ENCODE data around the gene WBP1L. TPM values are rescaled to one million over a fixed set of nuclear protein-coding genes. Genes with fewer than 3 reads are reported as not detected.

The WBP1L gene
- polyA plus RNA-seq, 1 experiment: 27.6 TPM

- H3K27ac ChIP-seq (ENCODE audit: low read depth, low read length): no peak overlapping the region
- no peak for DNase-seq (ENCODE audit: low read depth, low spot score)
- ChIA-PET CTCF (interaction anchor here (1.2 to 3.4 kb wide), 3 partner anchors 9 to 52 kb away, joined by 3 to 14 read pairs (median 8); no protein-coding TSS in a partner anchor), POLR2A (interaction anchor here (1.0 kb wide), 2 partner anchors 9 to 26 kb away, joined by 3 read pairs; no protein-coding TSS in a partner anchor)
- H3K27me3 ChIP-seq (ENCODE audit: control insufficient read depth, insufficient read depth, low read length): no peaks in the 10 kb centered on the region
- H3K4me3 ChIP-seq (ENCODE audit: low read depth, low read length): no peak overlapping the region
- no peaks in the 10 kb centered on the region for H3K9me3 ChIP-seq (ENCODE audit: control insufficient read depth, insufficient read depth, low read length)
- TF ChIP-seq, protein P1, sequence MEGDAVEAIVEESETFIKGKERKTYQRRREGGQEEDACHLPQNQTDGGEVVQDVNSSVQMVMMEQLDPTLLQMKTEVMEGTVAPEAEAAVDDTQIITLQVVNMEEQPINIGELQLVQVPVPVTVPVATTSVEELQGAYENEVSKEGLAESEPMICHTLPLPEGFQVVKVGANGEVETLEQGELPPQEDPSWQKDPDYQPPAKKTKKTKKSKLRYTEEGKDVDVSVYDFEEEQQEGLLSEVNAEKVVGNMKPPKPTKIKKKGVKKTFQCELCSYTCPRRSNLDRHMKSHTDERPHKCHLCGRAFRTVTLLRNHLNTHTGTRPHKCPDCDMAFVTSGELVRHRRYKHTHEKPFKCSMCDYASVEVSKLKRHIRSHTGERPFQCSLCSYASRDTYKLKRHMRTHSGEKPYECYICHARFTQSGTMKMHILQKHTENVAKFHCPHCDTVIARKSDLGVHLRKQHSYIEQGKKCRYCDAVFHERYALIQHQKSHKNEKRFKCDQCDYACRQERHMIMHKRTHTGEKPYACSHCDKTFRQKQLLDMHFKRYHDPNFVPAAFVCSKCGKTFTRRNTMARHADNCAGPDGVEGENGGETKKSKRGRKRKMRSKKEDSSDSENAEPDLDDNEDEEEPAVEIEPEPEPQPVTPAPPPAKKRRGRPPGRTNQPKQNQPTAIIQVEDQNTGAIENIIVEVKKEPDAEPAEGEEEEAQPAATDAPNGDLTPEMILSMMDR (IDR thresholded peaks at IDR 0.05; ENCODE audit: low read depth, low read length): no peak
Measured at GRCh38 chr10:102701796-102702195, 42.0 kb upstream of the WBP1L start.

DNA sequence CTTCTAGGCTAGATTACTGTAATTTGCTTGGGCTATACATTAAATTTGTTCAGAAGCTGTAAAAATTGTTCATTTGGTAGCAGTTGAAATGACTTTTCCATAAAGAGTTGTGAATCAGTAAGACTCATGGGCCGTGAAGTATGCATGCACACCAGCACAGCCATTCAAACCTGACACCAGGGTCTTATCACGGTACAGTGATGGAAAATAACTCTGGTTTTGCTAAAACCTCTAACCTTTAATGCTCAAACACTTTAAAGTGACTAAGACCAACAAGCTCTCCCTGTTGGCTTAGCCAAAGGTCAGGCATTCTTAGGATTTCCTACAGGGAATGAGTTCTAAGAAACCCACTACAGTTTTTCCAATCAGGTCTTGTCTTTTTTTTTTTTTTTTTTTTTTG, 41.0 kb upstream of the WBP1L start:
- TF ChIP-seq, protein P1 (IDR thresholded peaks at IDR 0.05; ENCODE audit: low read depth, low read length): no peak
- no peak overlapping the region for H3K27ac ChIP-seq (ENCODE audit: low read depth, low read length)
- ChIA-PET CTCF (interaction anchor here (1.2 kb wide), 1 partner anchor 25 kb away, joined by 3 read pairs; no protein-coding TSS in a partner anchor), POLR2A (interaction anchor here (0.6 kb wide), 1 partner anchor 15 kb away, joined by 5 read pairs; no protein-coding TSS in a partner anchor)
- no peak for DNase-seq (ENCODE audit: low read depth, low spot score)
- H3K27me3 ChIP-seq (ENCODE audit: control insufficient read depth, insufficient read depth, low read length): no peaks in the 10 kb centered on the region
- no peak overlapping the region for H3K4me3 ChIP-seq (ENCODE audit: low read depth, low read length)
- no peaks in the 10 kb centered on the region for H3K9me3 ChIP-seq (ENCODE audit: control insufficient read depth, insufficient read depth, low read length)

GRCh38 chr10:102704915-102705314, 38.8 kb upstream of the WBP1L start:
- H3K9me3 ChIP-seq (ENCODE audit: control insufficient read depth, insufficient read depth, low read length): no peaks in the 10 kb centered on the region
- TF ChIP-seq, protein P1 (IDR thresholded peaks at IDR 0.05; ENCODE audit: low read depth, low read length): no peak
- CTCF ChIA-PET: interaction anchor here (0.6 to 1.5 kb wide), 2 partner anchors 26 to 540 kb away, joined by 3 to 5 read pairs; no protein-coding TSS in a partner anchor
- DNase-seq (ENCODE audit: low read depth, low spot score): no peak
- POLR2A ChIA-PET: interaction anchor here (1.0 kb wide), 1 partner anchor 30 kb away, joined by 3 read pairs; no protein-coding TSS in a partner anchor
- no peak overlapping the region for H3K4me3 ChIP-seq (ENCODE audit: low read depth, low read length)
- peak overlapping the region; percentile 55 for H3K27ac ChIP-seq (ENCODE audit: low read depth, low read length)
- H3K27me3 ChIP-seq (ENCODE audit: control insufficient read depth, insufficient read depth, low read length): no peaks in the 10 kb centered on the region

- no peak overlapping the region for H3K27ac ChIP-seq (ENCODE audit: low read depth, low read length)
- H3K9me3 ChIP-seq (ENCODE audit: control insufficient read depth, insufficient read depth, low read length): no peaks in the 10 kb centered on the region
- H3K27me3 ChIP-seq (ENCODE audit: control insufficient read depth, insufficient read depth, low read length): no peaks in the 10 kb centered on the region
- POLR2A ChIA-PET: interaction anchor here (1.0 kb wide), 1 partner anchor 30 kb away, joined by 3 read pairs; no protein-coding TSS in a partner anchor
- no peak for DNase-seq (ENCODE audit: low read depth, low spot score)
- TF ChIP-seq, protein P1 (IDR thresholded peaks at IDR 0.05; ENCODE audit: low read depth, low read length): no peak
- H3K4me3 ChIP-seq (ENCODE audit: low read depth, low read length): no peak overlapping the region
- CTCF ChIA-PET: interaction anchor here (1.5 kb wide), 1 partner anchor 27 kb away, joined by 5 read pairs; no protein-coding TSS in a partner anchor
Measured at GRCh38 chr10:102705531-102705930, 38.2 kb upstream of the WBP1L start.

GRCh38 chr10:102710609-102711008, 33.1 kb upstream of the WBP1L start:
- DNase-seq (ENCODE audit: low read depth, low spot score): peak; percentile 66
- CTCF ChIA-PET: interaction anchor here (0.7 to 4.6 kb wide), 2 partner anchors 32 to 75 kb away, joined by 3 to 28 read pairs; no protein-coding TSS in a partner anchor
- no peak overlapping the region; the same call in 1 of the 2 replicates for H3K4me3 ChIP-seq (ENCODE audit: low read depth, low read length)
- POLR2A ChIA-PET: interaction anchor here (0.6 to 5.7 kb wide), 6 partner anchors 9 to 71 kb away, joined by 3 to 71 read pairs (median 4); no protein-coding TSS in a partner anchor
- H3K27ac ChIP-seq (ENCODE audit: low read depth, low read length): no peak overlapping the region
- TF ChIP-seq, protein P1 (IDR thresholded peaks at IDR 0.05; ENCODE audit: low read depth, low read length): peak; percentile 21; the same call in 1 of the 2 replicates
- peaks cover 3% of the 10 kb centered on the region; the same call in 1 of the 2 replicates for H3K9me3 ChIP-seq (ENCODE audit: control insufficient read depth, insufficient read depth, low read length)
- H3K27me3 ChIP-seq (ENCODE audit: control insufficient read depth, insufficient read depth, low read length): no peaks in the 10 kb centered on the region
